Brain microvascular endothelial cell (primary cell): ENCODE data around the gene SLC39A7.

Experiments
- DNase-seq: peaks from one replicate; pipeline ENCODE4 v3.0.0-alpha.2; 2020
- H3K27ac ChIP-seq: fragments of 250-450 bp; sonication (Bioruptor Pico); 2 replicates; pipeline ENCODE4 v1.5.1; 2020; ENCODE audit warnings: mild to moderate bottlenecking, moderate library complexity
- H3K27me3 ChIP-seq: fragments of 250-450 bp; sonication (Bioruptor Pico); replicated peaks from 2 replicates; pipeline ENCODE4 v1.5.1; 2020; ENCODE audit warnings: mild to moderate bottlenecking
- H3K36me3 ChIP-seq: fragments of 250-450 bp; sonication (Bioruptor Pico); replicated peaks from 2 replicates; pipeline ENCODE4 v1.5.1; 2020; ENCODE audit warnings: mild to moderate bottlenecking
- H3K4me3 ChIP-seq: 2 replicates; pipeline ENCODE4 v1.5.1; 2011; ENCODE audit warnings: low read depth, mild to moderate bottlenecking, control low read depth, low read length, moderate library complexity
- CTCF ChIP-seq: IDR thresholded peaks from 2 replicates; pipeline ENCODE4 v1.5.1; 2011; ENCODE audit warnings: low read depth, mild to moderate bottlenecking, moderate library complexity, low read length, control low read depth, inconsistent platforms; ENCODE audit errors: missing control alignments
- in situ Hi-C: cut with HindIII; loops from 2 replicates; pipeline ENCODE4 v1.10.0; 2017; ENCODE audit warnings: low sequenced_read_pairs, low pct_ligation_motif_present

The SLC39A7 gene

GRCh38 chr6:33206864-33207551 is 6.3 kb downstream of the SLC39A7 start:
- no peak for TF ChIP-seq CTCF
- Histone ChIP-seq H3K36me3 (peaks cover 31% of the 10 kb centered on the region), H3K27me3 (no peaks in the 10 kb centered on the region), H3K27ac (peak overlapping the region; percentile 79), H3K4me3 (peak overlapping the region; percentile 78)
- in situ Hi-C loops, result no loop called here
- peak; percentile 68 for DNase-seq

GRCh38 chr6:33207552-33208090 is 7.0 kb downstream of the SLC39A7 start:
- peak overlapping the region; percentile 78 for H3K4me3 ChIP-seq
- TF ChIP-seq CTCF, result no peak
- in situ Hi-C loops, result no loop called here
- H3K36me3 ChIP-seq, result peaks cover 26% of the 10 kb centered on the region
- peak; percentile 48 for DNase-seq
- peak overlapping the region; percentile 79 for H3K27ac ChIP-seq
- H3K27me3 ChIP-seq, result no peaks in the 10 kb centered on the region

DNA sequence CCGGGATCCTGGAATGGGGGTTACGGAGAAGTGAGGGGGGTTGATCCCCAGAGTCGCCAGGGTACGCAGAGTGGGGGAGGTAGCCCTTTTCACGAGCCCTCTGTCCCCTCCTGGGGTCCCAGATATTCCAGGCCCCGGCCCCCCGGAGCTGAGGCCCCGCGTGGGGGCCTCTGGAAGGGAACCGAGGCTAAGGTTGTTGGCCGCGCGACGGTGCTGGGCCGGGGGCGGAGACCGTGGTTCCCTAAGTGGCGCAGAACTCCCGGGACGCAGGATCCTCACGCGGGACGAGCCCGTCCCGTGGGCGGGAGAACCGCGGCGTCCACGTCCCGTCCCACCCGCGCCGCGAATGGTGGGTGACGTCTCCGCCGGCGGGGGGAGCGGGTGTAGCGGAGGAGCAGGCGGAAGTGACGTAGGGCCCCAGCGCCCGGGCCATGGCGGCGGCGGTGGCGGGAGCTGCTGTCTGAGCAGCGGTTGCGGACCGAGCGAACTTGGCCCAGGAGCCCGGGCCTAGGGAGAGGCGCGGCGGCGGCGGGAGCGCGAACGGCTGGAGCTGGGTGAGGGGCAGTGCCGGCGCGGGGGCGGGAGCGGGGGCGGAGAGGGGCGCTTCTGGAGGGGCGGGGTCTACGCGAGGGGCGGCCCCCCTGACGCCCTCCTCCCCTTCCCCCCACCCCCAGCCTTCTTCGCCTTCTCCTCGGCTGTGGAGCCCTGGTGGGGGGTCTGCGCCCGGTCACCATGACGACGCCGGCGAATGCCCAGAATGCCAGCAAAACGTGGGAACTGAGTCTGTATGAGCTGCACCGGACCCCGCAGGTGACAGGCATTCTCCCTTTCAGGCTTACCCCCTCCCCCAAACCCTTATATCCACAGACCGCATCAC is 7.7 kb downstream of the SLC39A7 start, which contains the start of gene RING1:
RING1 (plus strand) TSS at position 410 of the 877 bp plus-strand sequence; CDS start at position 733, 323 bp downstream.
- Histone ChIP-seq H3K36me3 (peaks cover 19% of the 10 kb centered on the region), H3K27me3 (no peaks in the 10 kb centered on the region), H3K27ac (peak within 1 kb of the TSS; percentile 79), H3K4me3 (peak within 1 kb of the TSS; percentile 78)
- no peak for TF ChIP-seq CTCF
- DNase-seq, result peak; percentile 61
- in situ Hi-C loops, result no loop called here

DNA sequence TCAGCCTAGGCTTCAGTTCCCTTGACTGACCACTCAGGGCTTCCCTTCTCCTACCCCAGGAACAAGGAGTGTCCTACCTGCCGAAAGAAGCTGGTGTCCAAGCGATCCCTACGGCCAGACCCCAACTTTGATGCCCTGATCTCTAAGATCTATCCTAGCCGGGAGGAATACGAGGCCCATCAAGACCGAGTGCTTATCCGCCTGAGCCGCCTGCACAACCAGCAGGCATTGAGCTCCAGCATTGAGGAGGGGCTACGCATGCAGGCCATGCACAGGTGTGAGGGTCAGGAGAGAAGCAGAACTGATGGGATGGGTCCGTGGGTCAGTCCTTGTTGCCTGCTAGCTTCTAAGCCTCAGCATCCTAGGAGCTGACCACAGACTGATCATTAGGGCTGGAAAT is 9.2 kb downstream of the SLC39A7 start:
- no peak overlapping the region for H3K4me3 ChIP-seq
- H3K27ac ChIP-seq, result no peak overlapping the region
- H3K27me3 ChIP-seq, result no peaks in the 10 kb centered on the region
- in situ Hi-C loops, result no loop called here
- no peak for TF ChIP-seq CTCF
- no peak for DNase-seq
- H3K36me3 ChIP-seq, result peaks cover 11% of the 10 kb centered on the region

- Histone ChIP-seq H3K27me3 (no peaks in the 10 kb centered on the region), H3K27ac (no peak overlapping the region), H3K4me3 (no peak overlapping the region), H3K36me3 (peaks cover 11% of the 10 kb centered on the region)
- in situ Hi-C loops, result no loop called here
- TF ChIP-seq CTCF, result no peak
- no peak for DNase-seq
These were observed 10.5 kb downstream of the SLC39A7 start for GRCh38 chr6:33211136-33211535.
